RWPE1 (cell line): Measurements from ENCODE around the gene BAHD1.

Experiments
- CTCF ChIA-PET: fragments of 350-600 bp; sonication (Branson Sonifier 250); formaldehyde crosslinking; extraction: SDS; loops from one replicate; lab custom pipeline; 2021; lab: Yijun Ruan, JAX
- POLR2A ChIA-PET: fragments of 400-600 bp; formaldehyde crosslinking; extraction: SDS; loops from one replicate; lab custom pipeline; 2020; ENCODE audit warnings: antibody characterized with exemption; ENCODE audit not compliant: low non-redundant PET; lab: Yijun Ruan, JAX
- DNase-seq: peaks from one replicate; pipeline ENCODE4 v3.0.0; 2012; ENCODE audit warnings: low spot score
- H3K27ac ChIP-seq: fragments of 450-650 bp; 2 replicates; pipeline ENCODE4 v1.5.1; 2017
- TF ChIP-seq, protein P1 (sequence below): fragments of 450-650 bp; conservative IDR thresholded peaks from 2 replicates; pipeline ENCODE4 v1.5.1; 2017; ENCODE audit warnings: low read depth, mild to moderate bottlenecking

BAHD1 gene

DNA sequence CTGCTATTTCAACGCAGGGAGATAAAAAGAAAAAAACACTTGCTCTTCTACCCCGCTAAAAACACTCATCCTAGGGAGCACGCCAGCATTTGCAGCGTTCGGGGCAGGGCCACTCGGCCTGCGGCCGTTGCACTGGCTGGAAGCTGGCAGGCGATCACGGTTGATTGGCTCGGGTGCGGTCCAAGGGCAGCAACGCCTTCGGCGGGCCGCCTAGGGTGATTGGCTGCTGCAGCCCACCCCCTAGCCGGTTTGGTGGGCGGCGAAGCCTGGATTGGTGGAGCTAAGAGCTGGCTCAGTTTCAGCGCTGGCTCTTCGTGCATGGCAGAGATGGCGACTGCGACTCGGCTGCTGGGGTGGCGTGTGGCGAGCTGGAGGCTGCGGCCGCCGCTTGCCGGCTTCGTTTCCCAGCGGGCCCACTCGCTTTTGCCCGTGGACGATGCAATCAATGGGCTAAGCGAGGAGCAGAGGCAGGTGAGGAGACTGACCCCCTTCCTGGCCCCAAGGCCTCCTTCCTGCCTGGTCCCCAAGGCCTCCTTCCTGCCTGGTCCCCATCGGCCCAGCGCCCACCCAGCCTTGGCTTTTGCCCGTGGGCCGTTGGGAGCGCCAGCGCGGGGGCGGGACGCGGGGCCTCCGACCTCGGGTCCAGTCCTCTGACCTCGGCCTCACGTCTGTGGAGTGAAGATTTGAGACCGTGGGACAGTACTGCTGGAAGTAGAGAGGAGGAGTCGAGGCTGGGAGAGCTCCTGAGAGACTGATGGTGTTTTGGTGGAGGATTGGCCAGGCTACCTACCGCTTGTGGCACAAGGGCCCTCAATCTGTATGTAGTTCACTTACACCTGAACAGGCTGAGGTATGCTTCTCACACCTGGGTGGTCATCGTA, 35.0 kb upstream of the BAHD1 start, which contains the start of gene IVD:
TSS of gene IVD (plus strand) at position 295 of the 881 bp plus-strand sequence. CDS start at position 328, 33 bp downstream.
- peak; percentile 100 for DNase-seq
- H3K27ac ChIP-seq = peak within 1 kb of the TSS; percentile 83
- CTCF ChIA-PET = interaction anchor here (0.6 to 1.0 kb wide), 2 partner anchors 16 to 227 kb away, joined by 3 to 4 read pairs; no protein-coding TSS in a partner anchor
- TF ChIP-seq, protein P1, sequence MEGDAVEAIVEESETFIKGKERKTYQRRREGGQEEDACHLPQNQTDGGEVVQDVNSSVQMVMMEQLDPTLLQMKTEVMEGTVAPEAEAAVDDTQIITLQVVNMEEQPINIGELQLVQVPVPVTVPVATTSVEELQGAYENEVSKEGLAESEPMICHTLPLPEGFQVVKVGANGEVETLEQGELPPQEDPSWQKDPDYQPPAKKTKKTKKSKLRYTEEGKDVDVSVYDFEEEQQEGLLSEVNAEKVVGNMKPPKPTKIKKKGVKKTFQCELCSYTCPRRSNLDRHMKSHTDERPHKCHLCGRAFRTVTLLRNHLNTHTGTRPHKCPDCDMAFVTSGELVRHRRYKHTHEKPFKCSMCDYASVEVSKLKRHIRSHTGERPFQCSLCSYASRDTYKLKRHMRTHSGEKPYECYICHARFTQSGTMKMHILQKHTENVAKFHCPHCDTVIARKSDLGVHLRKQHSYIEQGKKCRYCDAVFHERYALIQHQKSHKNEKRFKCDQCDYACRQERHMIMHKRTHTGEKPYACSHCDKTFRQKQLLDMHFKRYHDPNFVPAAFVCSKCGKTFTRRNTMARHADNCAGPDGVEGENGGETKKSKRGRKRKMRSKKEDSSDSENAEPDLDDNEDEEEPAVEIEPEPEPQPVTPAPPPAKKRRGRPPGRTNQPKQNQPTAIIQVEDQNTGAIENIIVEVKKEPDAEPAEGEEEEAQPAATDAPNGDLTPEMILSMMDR = no peak
- POLR2A ChIA-PET = interaction anchor here (0.8 to 0.9 kb wide), 2 partner anchors 22 to 38 kb away, joined by 3 to 4 read pairs; no protein-coding TSS in a partner anchor

DNA sequence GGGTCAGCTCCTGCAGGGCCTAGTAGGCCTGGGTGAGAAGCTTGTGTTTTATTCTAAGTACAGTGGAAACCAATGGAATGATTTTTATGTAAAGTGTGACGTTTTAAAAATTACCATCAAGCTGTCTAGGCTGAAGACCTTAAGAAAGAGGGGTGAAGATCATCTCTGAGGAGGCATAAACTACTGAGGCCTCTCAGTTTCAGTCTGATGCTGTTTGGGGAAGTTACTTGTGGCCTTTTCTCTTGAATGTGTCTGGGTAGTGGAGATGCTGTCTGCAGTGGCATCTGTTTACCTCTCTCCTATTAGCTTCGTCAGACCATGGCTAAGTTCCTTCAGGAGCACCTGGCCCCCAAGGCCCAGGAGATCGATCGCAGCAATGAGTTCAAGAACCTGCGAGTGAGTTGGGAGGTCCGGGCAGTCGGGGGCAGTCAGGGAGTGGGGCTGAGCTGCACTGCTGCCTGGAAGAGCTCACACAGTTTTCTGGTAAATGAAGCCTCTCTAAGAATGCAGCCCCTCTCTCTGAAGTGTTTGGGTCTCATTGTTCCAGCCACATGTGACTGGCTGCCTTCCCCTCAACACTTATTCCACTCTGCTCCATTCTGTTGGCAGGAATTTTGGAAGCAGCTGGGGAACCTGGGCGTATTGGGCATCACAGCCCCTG, 33.3 kb upstream of the BAHD1 start:
- DNase-seq = no peak
- CTCF ChIA-PET = interaction anchor here (0.6 to 0.7 kb wide), 2 partner anchors 22 to 56 kb away, joined by 3 read pairs; no protein-coding TSS in a partner anchor
- H3K27ac ChIP-seq = peak overlapping the region; percentile 83
- TF ChIP-seq, protein P1 = no peak
- POLR2A ChIA-PET = no interaction called here

DNA sequence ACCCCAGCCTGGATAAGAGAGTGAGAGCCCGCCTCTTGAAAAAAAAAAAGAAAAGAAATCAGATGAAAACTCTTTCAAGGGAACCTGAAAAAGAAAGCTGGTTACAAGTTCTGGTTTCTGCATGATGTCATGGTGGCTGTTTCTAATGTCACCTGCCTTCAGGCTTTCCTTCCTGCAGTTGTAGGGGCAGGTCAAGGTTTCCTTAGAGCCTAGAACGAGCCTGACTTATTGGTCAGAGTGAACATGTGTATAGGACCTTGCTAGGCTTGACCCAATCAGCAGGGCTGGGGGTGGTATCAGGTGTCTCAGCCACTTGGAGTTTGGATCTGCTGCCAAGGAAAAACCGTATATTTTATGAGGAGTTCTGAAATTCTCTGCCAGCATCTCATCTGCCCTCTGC, 31.4 kb upstream of the BAHD1 start:
- H3K27ac ChIP-seq = no peak overlapping the region
- TF ChIP-seq, protein P1 = no peak
- CTCF ChIA-PET = interaction anchor here (0.6 to 0.7 kb wide), 2 partner anchors 12 to 37 kb away, joined by 3 read pairs; no protein-coding TSS in a partner anchor
- POLR2A ChIA-PET = no interaction called here
- DNase-seq = no peak

DNA sequence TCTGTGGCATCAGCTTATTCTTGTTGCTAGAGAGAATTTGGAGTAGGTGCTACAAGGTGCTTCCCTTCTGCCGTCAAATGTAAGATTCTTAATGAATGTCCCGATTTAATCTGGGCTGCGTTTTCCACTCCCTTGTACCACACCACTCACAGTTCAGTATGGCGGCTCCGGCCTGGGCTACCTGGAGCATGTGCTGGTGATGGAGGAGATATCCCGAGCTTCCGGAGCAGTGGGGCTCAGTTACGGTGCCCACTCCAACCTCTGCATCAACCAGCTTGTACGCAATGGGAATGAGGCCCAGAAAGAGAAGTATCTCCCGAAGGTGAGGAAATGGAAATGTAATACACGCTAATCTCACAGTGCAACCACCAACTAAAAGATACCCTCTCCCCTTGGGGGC, 30.3 kb upstream of the BAHD1 start:
- H3K27ac ChIP-seq = no peak overlapping the region
- CTCF ChIA-PET = interaction anchor here (0.6 to 1.0 kb wide), 2 partner anchors 131 to 166 kb away, joined by 3 to 4 read pairs; no protein-coding TSS in a partner anchor
- no peak for DNase-seq
- POLR2A ChIA-PET = no interaction called here
- TF ChIP-seq, protein P1 = no peak

DNA sequence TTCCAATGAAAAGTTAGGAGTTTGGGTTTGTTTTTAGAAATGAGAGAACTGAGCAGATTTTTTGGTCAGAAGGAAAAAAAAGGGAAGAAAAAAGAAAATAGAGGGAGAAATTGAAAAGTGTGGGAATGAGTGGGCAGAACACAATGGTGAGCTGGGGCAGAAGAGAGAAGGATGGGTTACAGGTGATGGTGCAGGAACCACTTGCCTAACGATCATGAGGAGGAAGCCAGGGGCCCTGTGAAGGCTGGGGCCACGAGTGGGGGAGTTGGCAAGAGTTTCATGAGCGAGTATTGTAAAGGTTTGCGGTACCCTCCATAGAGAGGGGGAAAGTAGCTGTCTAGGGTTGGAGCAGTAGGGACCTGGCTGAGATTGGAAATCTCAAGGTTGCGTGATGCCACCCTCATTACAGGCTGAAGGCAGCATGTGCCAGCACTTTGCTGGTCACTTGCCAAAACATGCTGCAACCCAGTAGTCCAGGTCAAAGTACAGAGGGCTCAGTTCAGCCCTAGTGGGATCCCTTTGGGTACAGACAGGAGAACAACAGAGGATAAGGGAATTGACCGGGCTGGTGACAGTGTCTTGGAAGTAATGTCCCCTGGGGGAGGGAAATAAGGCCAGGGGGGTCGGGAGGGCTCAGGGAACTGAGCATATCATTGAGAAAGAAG, 28.5 kb upstream of the BAHD1 start:
- ChIA-PET POLR2A (no interaction called here), CTCF (interaction anchor here (0.5 to 0.6 kb wide), 2 partner anchors 10 to 436 kb away, joined by 3 read pairs; no protein-coding TSS in a partner anchor)
- TF ChIP-seq, protein P1 = no peak
- H3K27ac ChIP-seq = peak overlapping the region; percentile 2; the same call in 1 of the 2 replicates
- no peak for DNase-seq
